ENCODE results near the gene UBE2H. TPM values are rescaled to one million over a fixed set of nuclear protein-coding genes. Genes with fewer than 3 reads are reported as not detected.

Gene UBE2H
- total RNA-seq, 6 experiments from 2014 or later: 89.7 to 108 (median 105) TPM

GRCh38 chr7:129946282-129946681, 6.5 kb downstream of the UBE2H start:
- peaks cover 26% of the 10 kb centered on the region for H3K4me1 Mint-ChIP-seq (ENCODE audit: low read depth)
- H3K27ac Mint-ChIP-seq: no peak overlapping the region
- no peaks in the 10 kb centered on the region for H3K9me3 Mint-ChIP-seq
- no peaks in the 10 kb centered on the region; the same call in 1 of the 2 replicates for H3K27me3 Mint-ChIP-seq (ENCODE audit: insufficient read depth)
- DNase-seq: no peak
- peaks cover 18% of the 10 kb centered on the region for H3K36me3 Mint-ChIP-seq (ENCODE audit: low read depth)
- H3K4me3 Mint-ChIP-seq: no peak overlapping the region
- no peak for TF ChIP-seq CTCF (IDR thresholded peaks at IDR 0.05)

- H3K9me3 Mint-ChIP-seq: no peaks in the 10 kb centered on the region
- no peaks in the 10 kb centered on the region; the same call in 1 of the 2 replicates for H3K27me3 Mint-ChIP-seq (ENCODE audit: insufficient read depth)
- no peak for DNase-seq
- H3K27ac Mint-ChIP-seq: no peak overlapping the region
- TF ChIP-seq CTCF (IDR thresholded peaks at IDR 0.05): no peak
- H3K4me3 Mint-ChIP-seq: no peak overlapping the region
- H3K36me3 Mint-ChIP-seq (ENCODE audit: low read depth): peaks cover 19% of the 10 kb centered on the region
- H3K4me1 Mint-ChIP-seq (ENCODE audit: low read depth): peaks cover 26% of the 10 kb centered on the region
Observed at GRCh38 chr7:129943352-129943751, 9.4 kb downstream of the UBE2H start.

- Mint-ChIP-seq H3K9me3 (no peaks in the 10 kb centered on the region), H3K27me3 (ENCODE audit: insufficient read depth) (no peaks in the 10 kb centered on the region; the same call in 1 of the 2 replicates), H3K36me3 (ENCODE audit: low read depth) (peaks cover 18% of the 10 kb centered on the region), H3K27ac (no peak overlapping the region), H3K4me1 (ENCODE audit: low read depth) (peaks cover 9% of the 10 kb centered on the region), H3K4me3 (no peak overlapping the region)
- no peak for DNase-seq
- TF ChIP-seq CTCF (IDR thresholded peaks at IDR 0.05): no peak
Observed at GRCh38 chr7:129940329-129940728, 12.4 kb downstream of the UBE2H start.

- DNase-seq: no peak
- H3K4me3 Mint-ChIP-seq: no peak overlapping the region
- H3K36me3 Mint-ChIP-seq (ENCODE audit: low read depth): peaks cover 14% of the 10 kb centered on the region
- no peaks in the 10 kb centered on the region; the same call in 1 of the 2 replicates for H3K27me3 Mint-ChIP-seq (ENCODE audit: insufficient read depth)
- H3K9me3 Mint-ChIP-seq: no peaks in the 10 kb centered on the region
- H3K4me1 Mint-ChIP-seq (ENCODE audit: low read depth): peaks cover 5% of the 10 kb centered on the region
- no peak overlapping the region for H3K27ac Mint-ChIP-seq
- TF ChIP-seq CTCF (IDR thresholded peaks at IDR 0.05): no peak
Observed at GRCh38 chr7:129939881-129940280, 12.9 kb downstream of the UBE2H start.

GRCh38 chr7:129933627-129934026, 19.1 kb downstream of the UBE2H start:
- DNase-seq: no peak
- Mint-ChIP-seq H3K4me1 (ENCODE audit: low read depth) (no peaks in the 10 kb centered on the region), H3K9me3 (no peaks in the 10 kb centered on the region), H3K27me3 (ENCODE audit: insufficient read depth) (no peaks in the 10 kb centered on the region), H3K4me3 (no peak overlapping the region), H3K36me3 (ENCODE audit: low read depth) (peaks cover 5% of the 10 kb centered on the region; the same call in 1 of the 2 replicates), H3K27ac (no peak overlapping the region)
- TF ChIP-seq CTCF (IDR thresholded peaks at IDR 0.05): no peak

- Mint-ChIP-seq H3K9me3 (no peaks in the 10 kb centered on the region), H3K36me3 (ENCODE audit: low read depth) (peaks cover 15% of the 10 kb centered on the region), H3K4me3 (peak overlapping the region; percentile 31; the same call in 1 of the 2 replicates), H3K27ac (peak overlapping the region; percentile 19; the same call in 1 of the 2 replicates), H3K27me3 (ENCODE audit: insufficient read depth) (no peaks in the 10 kb centered on the region), H3K4me1 (ENCODE audit: low read depth) (peaks cover 37% of the 10 kb centered on the region)
- no peak for DNase-seq
- no peak for TF ChIP-seq CTCF (IDR thresholded peaks at IDR 0.05)
Observed at GRCh38 chr7:129926618-129927017, 26.1 kb downstream of the UBE2H start.
